Activated gamma-delta T cell treated with Interleukin-2 at 50 U/mL for 16 hours (primary cell): Measurements from ENCODE around the gene FGD6.

Experiments used
- DNase-seq: peaks from one replicate; pipeline ENCODE4 v3.0.0-alpha.2; 2020

FGD6 gene

GRCh38 chr12:95074766-95075165, 142.5 kb downstream of the FGD6 start:
- no peak for DNase-seq

- no peak for DNase-seq
These were observed 143.4 kb downstream of the FGD6 start for GRCh38 chr12:95073698-95074520.

- peak; percentile 89 for DNase-seq
These were observed 144.2 kb downstream of the FGD6 start, which contains the start of gene NR2C1 for GRCh38 chr12:95072900-95073697. Gene NR2C1, minus strand, starts transcription at chr12:95073618. Its CDS starts 6,234 bp downstream, at chr12:95067384.

- no peak for DNase-seq
These were observed 146.9 kb downstream of the FGD6 start for GRCh38 chr12:95070378-95070777.

- DNase-seq, result no peak
These were observed 151.0 kb downstream of the FGD6 start for GRCh38 chr12:95066091-95066855.

GRCh38 chr12:95060951-95061350, 156.3 kb downstream of the FGD6 start:
- no peak for DNase-seq

GRCh38 chr12:95059984-95060383, 157.3 kb downstream of the FGD6 start:
- no peak for DNase-seq

DNA sequence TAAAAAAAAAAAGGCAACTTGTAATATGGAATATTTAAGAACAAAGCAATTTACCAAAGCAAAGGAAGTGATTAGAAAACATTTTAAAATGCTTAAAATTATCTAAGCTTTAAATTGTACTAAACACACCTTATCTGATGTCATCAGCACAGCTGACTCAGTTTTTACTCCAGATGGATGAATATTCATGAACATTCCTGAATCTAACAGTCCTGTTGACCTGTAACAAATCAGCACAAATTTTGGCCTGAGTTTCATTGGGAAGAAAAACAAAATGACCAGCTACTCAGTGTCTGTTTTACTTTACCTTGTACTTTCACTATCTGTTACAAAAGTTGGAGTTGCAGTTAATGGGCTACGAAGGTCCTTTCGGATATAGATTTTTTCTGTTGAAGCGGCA, 159.8 kb downstream of the FGD6 start:
- DNase-seq, result no peak

GRCh38 chr12:95055057-95055456, 162.2 kb downstream of the FGD6 start:
- DNase-seq, result no peak

DNA sequence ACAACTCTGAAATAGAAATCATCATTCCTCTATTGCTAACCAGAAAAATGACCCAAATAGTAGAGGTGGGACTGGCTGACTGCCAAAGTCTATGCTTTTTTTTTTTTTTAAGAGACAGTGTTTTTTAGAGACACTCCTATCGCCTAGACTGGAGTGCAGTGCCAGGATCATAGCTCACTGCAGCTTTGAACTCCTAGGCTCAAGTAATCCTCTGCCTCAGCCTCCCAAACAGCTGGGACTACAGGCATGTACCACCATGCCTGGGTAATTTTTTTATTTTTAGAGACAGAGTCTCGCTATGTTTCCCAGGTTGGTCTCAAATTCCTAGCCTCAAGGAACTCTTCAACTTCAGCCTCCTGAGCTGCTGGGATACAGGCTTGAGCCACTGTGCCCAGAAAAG, 163.1 kb downstream of the FGD6 start:
- no peak for DNase-seq

DNA sequence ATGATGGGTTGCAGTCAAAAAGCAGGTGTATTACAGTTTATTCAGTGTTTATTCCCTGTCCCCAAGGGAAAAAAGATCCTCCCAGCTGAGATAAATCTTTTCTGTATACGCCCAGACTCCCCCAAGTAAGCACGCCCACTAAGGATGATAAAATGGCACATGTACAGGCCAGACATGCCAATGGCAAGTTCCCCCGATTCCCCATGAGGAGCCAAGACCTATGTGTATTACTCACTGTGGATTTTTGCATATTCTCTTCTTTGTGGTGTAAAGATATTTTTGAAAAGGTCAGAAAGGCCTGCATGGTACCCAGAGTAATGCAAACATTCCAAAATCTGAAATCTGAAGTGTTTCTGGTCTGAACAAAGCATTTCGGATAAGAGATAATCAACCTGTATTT, 166.0 kb downstream of the FGD6 start:
- no peak for DNase-seq

DNA sequence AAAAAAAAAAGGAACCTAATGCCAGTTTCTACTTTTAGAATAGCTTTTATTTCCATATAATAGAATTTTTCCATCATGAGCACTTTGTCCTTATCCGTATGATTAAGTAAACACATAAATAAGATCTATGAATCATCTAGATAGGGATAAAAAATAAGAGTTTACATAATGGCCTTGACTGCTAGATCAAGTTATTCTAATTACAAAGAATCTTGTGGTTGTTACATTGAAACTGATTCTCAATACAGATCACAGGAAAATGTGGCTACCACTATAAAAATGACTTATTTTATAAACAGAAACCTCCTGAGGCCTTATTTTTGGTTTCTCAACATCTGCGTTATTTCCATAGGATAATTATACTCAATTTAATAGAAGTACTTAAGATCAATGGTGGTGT, 179.4 kb downstream of the FGD6 start:
- DNase-seq, result no peak

DNA sequence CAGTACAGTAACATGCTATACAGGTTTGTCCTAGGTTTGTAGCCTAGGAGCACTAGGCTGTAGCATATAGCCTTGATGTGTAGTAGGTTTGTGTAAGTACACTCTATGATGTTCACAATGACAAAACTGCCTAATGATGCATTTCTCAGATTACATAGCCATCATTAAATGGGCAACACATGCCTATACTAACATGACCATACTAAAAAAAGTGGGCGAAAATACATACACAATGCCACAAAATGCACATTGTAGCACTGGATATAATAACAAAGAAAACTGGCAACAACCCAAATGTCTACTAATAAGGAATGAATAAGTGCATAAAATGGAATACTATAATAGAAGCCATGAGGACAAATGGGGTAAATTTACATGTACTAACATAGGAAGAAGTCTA, 182.5 kb downstream of the FGD6 start:
- DNase-seq, result no peak
